IMR-90 (cell line): ENCODE data around the gene CYSRT1. TPM values are rescaled to one million over a fixed set of nuclear protein-coding genes. Genes with fewer than 3 reads are reported as not detected.

Experiments
- ATAC-seq: fragments of 200-7000 bp; cut with Tn5 transposase; 2 replicates; pipeline ENCODE4 v1.9.1; 2020; ENCODE audit warnings: low read depth, mild to moderate bottlenecking, moderate library complexity
- BruUV-seq: library from RNA; stranded (reverse); fragments of 400-500 nt; replicated peaks from 2 replicates; lab custom pipeline; 2021; lab: Mats Ljungman, UMichigan
- CTCF ChIA-PET: fragments of 300-600 bp; formaldehyde crosslinking; extraction: SDS; loops from one replicate; lab custom pipeline; 2021; ENCODE audit warnings: antibody characterized with exemption; lab: Yijun Ruan, JAX
- POLR2A ChIA-PET: fragments of 300-600 bp; sonication (Branson Sonifier 250); formaldehyde crosslinking; loops from one replicate; lab custom pipeline; 2022; ENCODE audit warnings: antibody characterized with exemption; ENCODE audit not compliant: unreplicated experiment; lab: Charles Lee
- DNase-seq: peaks from one replicate; pipeline ENCODE4 v3.0.0; 2013
- H2AFZ ChIP-seq: replicated peaks from 2 replicates; pipeline ENCODE3; 2013; ENCODE audit warnings: low read length, mild to moderate bottlenecking; ENCODE audit not compliant: poor library complexity
- H2AK5ac ChIP-seq: 2 replicates; pipeline ENCODE4 v1.6.1; 2013; ENCODE audit warnings: low read depth, low read length, inconsistent platforms
- H2AK9ac ChIP-seq: replicated peaks from 2 replicates; pipeline ENCODE3; 2013; ENCODE audit warnings: mild to moderate bottlenecking, low read depth, low read length, moderate library complexity; ENCODE audit not compliant: poor library complexity
- H2BK120ac ChIP-seq: 2 replicates; pipeline ENCODE4 v1.6.1; 2013; ENCODE audit warnings: low read depth, low read length, inconsistent platforms
- H2BK15ac ChIP-seq: 3 replicates; pipeline ENCODE4 v1.6.1; 2013; ENCODE audit warnings: low read depth, low read length, inconsistent platforms
- H2BK20ac ChIP-seq: 2 replicates; pipeline ENCODE4 v1.6.1; 2013; ENCODE audit warnings: low read depth, mild to moderate bottlenecking, inconsistent platforms, low read length, moderate library complexity
- H2BK5ac ChIP-seq: 2 replicates; pipeline ENCODE4 v1.6.1; 2013; ENCODE audit warnings: mild to moderate bottlenecking, low read depth, low read length, inconsistent platforms; ENCODE audit not compliant: poor library complexity, severe bottlenecking
- H3K14ac ChIP-seq: replicated peaks from 2 replicates; pipeline ENCODE4 v1.6.1; 2013; ENCODE audit warnings: low read depth, low read length, inconsistent platforms
- H3K18ac ChIP-seq: 2 replicates; pipeline ENCODE4 v1.6.1; 2013; ENCODE audit warnings: low read depth, low read length, control low read depth
- H3K23ac ChIP-seq: 2 replicates; pipeline ENCODE4 v1.6.1; 2013; ENCODE audit warnings: low read depth, low read length, inconsistent platforms
- H3K27ac ChIP-seq: 2 replicates; pipeline ENCODE4 v1.5.1; 2013; ENCODE audit warnings: mild to moderate bottlenecking, control low read depth, low read length; ENCODE audit not compliant: insufficient read depth
- H3K27me3 ChIP-seq: 2 replicates; pipeline ENCODE4 v1.6.1; 2013; ENCODE audit warnings: low read length; ENCODE audit not compliant: control insufficient read depth, insufficient read depth
- H3K36me3 ChIP-seq: 2 replicates; pipeline ENCODE4 v1.6.1; 2013; ENCODE audit warnings: low read length, mixed read lengths; ENCODE audit not compliant: control insufficient read depth, insufficient read depth
- H3K4ac ChIP-seq: 2 replicates; pipeline ENCODE4 v1.6.1; 2013; ENCODE audit warnings: low read depth, low read length, inconsistent platforms
- H3K4me1 ChIP-seq: 2 replicates; pipeline ENCODE4 v1.6.1; 2013; ENCODE audit warnings: low read length, mixed read lengths; ENCODE audit not compliant: control insufficient read depth, insufficient read depth
- H3K4me2 ChIP-seq: 2 replicates; pipeline ENCODE4 v1.6.1; 2013; ENCODE audit warnings: low read depth, mild to moderate bottlenecking, control low read depth, low read length, moderate library complexity
- H3K4me3 ChIP-seq: 2 replicates; pipeline ENCODE4 v1.5.1; 2013; ENCODE audit warnings: low read depth, mild to moderate bottlenecking, control low read depth, low read length, moderate library complexity; ENCODE audit not compliant: insufficient read depth
- H3K56ac ChIP-seq: 2 replicates; pipeline ENCODE4 v1.6.1; 2013; ENCODE audit warnings: low read length, inconsistent platforms; ENCODE audit not compliant: insufficient read depth; ENCODE audit errors: extremely low read depth
- H3K79me1 ChIP-seq, 2 experiments: 2 replicates each; pipeline ENCODE4 v1.6.1; 2013; ENCODE audit warnings: low read length in 2 of 2, inconsistent platforms in 1 of 2, low read depth in 1 of 2
- H3K9ac ChIP-seq: 2 replicates; pipeline ENCODE4 v1.6.1; 2013; ENCODE audit warnings: low read depth, low read length, control low read depth
- H3K9me1 ChIP-seq: 2 replicates; pipeline ENCODE4 v1.6.1; 2013; ENCODE audit warnings: low read length, inconsistent platforms; ENCODE audit not compliant: insufficient read depth
- H3K9me3 ChIP-seq: 2 replicates; pipeline ENCODE4 v1.6.1; 2013; ENCODE audit warnings: low read length; ENCODE audit not compliant: control insufficient read depth, insufficient read depth
- H4K20me1 ChIP-seq: 2 replicates; pipeline ENCODE4 v1.6.1; 2013; ENCODE audit warnings: low read length, inconsistent platforms; ENCODE audit not compliant: insufficient read depth
- H4K5ac ChIP-seq: 2 replicates; pipeline ENCODE4 v1.6.1; 2013; ENCODE audit warnings: mild to moderate bottlenecking, low read depth, low read length, control low read depth
- H4K8ac ChIP-seq, 2 experiments: 2 replicates each; pipeline ENCODE4 v1.6.1; 2013; ENCODE audit warnings: low read depth in 2 of 2, low read length in 2 of 2, control low read depth in 1 of 2, inconsistent platforms in 1 of 2
- H4K91ac ChIP-seq: 2 replicates; pipeline ENCODE4 v1.6.1; 2013; ENCODE audit warnings: low read depth, low read length, inconsistent platforms; ENCODE audit not compliant: insufficient read depth
- CEBPB ChIP-seq: IDR thresholded peaks from 2 replicates; pipeline ENCODE4 v1.6.1; 2012; ENCODE audit warnings: low read depth, low read length, improper control_type of control experiment
- CHD1 ChIP-seq: IDR thresholded peaks from 2 replicates; pipeline ENCODE4 v1.6.1; 2012; ENCODE audit warnings: low read depth, low read length, improper control_type of control experiment
- MXI1 ChIP-seq: IDR thresholded peaks from 2 replicates; pipeline ENCODE4 v1.6.1; 2012; ENCODE audit warnings: low read depth, mild to moderate bottlenecking, low read length, moderate library complexity, borderline replicate concordance
- NFE2L2 ChIP-seq: fragments of 150-350 bp; IDR thresholded peaks from 2 replicates; pipeline ENCODE4 v1.6.1; 2016; ENCODE audit warnings: low read depth, mild to moderate bottlenecking, low read length
- RCOR1 ChIP-seq: IDR thresholded peaks from 2 replicates; pipeline ENCODE4 v1.6.1; 2012; ENCODE audit warnings: mild to moderate bottlenecking, low read length, improper control_type of control experiment; ENCODE audit not compliant: insufficient replicate concordance
- WGBS, 2 experiments: methylation state at CpG; one replicate each; pipeline versions ENCODE4 v1.1.5 to v1.1.7; 2013; ENCODE audit warnings: missing lambda C conversion rate in 2 of 2; ENCODE audit not compliant: insufficient read length in 1 of 2; ENCODE audit errors: extremely low coverage in 2 of 2; 5-methylcytosine and 5-hydroxymethylcytosine counted together
- dilution Hi-C: fragments of 300-500 bp; cut with HindIII; formaldehyde crosslinking; loops from one replicate; pipeline ENCODE4 v1.14.3; 2018; ENCODE audit warnings: low sequenced_read_pairs; ENCODE audit not compliant: unreplicated experiment
- in situ Hi-C: fragments of 300-500 bp; cut with MboI; formaldehyde crosslinking; loops from 3 replicates; pipeline ENCODE4 v1.14.3; 2019; ENCODE audit warnings: low sequenced_read_pairs, inconsistent platforms, mixed read lengths
- intact Hi-C: fragments of 100-400 bp; cut with micrococcal nuclease; formaldehyde crosslinking; loops from 2 replicates; pipeline ENCODE4 v1.10.0; 2022
- polyA plus RNA-seq, 3 experiments: library from polyadenylated mRNA; depleted of rRNA; stranded (reverse); fragments of >200 nt; gene quantifications; 2 replicates each; pipeline ENCODE4 v1.2.3, GENCODE V29; 2012; ENCODE audit warnings: low replicate concordance in 1 of 3
- total RNA-seq: library from RNA; depleted of rRNA; stranded (reverse); fragments of >200 nt; gene quantifications from 2 replicates; pipeline ENCODE4 v1.2.3, GENCODE V29; 2012

The CYSRT1 gene
- total and polyA plus RNA-seq, 2 of the 4 experiments (the other 2 are of a cell fraction) = 0.18 to 0.84 TPM

DNA sequence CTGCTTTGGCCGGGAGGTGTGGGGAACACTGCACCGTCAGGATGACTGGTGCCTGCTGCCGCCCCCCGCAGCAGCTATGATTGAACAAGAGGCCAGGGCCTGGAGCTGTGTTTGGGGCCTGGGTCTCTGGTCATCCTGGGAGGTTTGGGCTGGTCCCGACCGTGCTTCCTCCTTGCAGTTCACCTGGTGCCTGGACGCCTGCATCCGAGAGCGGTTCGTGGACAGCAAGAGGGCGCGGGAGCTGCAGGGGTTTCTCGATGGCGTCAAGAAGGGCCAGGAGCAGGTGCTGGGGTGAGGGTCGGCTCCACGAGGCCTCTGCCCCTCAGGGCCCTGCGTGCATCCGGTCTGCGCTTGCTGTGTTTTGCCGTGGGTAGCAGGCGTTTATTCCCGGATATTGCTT lies 39.1 kb downstream of the CYSRT1 start:
- H4K20me1 ChIP-seq = peaks cover 15% of the 10 kb centered on the region
- no peaks in the 10 kb centered on the region for H3K9me3 ChIP-seq
- H3K56ac ChIP-seq = no peak overlapping the region
- no peak overlapping the region for H3K27ac ChIP-seq
- intact Hi-C loops = no loop called here
- no peak overlapping the region for H2AK9ac ChIP-seq
- TF ChIP-seq CEBPB (no peak), NFE2L2 (no peak), MXI1 (no peak), CHD1 (no peak), RCOR1 (no peak)
- in situ Hi-C loops = no loop called here
- no peak overlapping the region for H3K4me3 ChIP-seq
- H4K91ac ChIP-seq = no peak overlapping the region
- no peak overlapping the region for H3K4me2 ChIP-seq
- H3K4me1 ChIP-seq = peaks cover 7% of the 10 kb centered on the region
- no peak overlapping the region for H2BK15ac ChIP-seq
- H4K5ac ChIP-seq = no peak overlapping the region
- BruUV-seq = no TSS peak
- no peak overlapping the region for H2BK120ac ChIP-seq
- dilution Hi-C loops = no loop called here
- CTCF ChIA-PET = no interaction called here
- POLR2A ChIA-PET = no interaction called here
- DNase-seq = no peak
- H2BK5ac ChIP-seq = no peak overlapping the region
- peaks cover 10 to 41% of the 10 kb centered on the region in 2 experiments for H3K79me1 ChIP-seq
- H4K8ac ChIP-seq = no peak overlapping the region
- H2BK20ac ChIP-seq = no peak overlapping the region
- H3K18ac ChIP-seq = no peak overlapping the region
- H2AFZ ChIP-seq = no peak overlapping the region
- H3K27me3 ChIP-seq = no peaks in the 10 kb centered on the region
- H3K9me1 ChIP-seq = peaks cover 6% of the 10 kb centered on the region
- no peak for ATAC-seq
- no peak overlapping the region for H3K9ac ChIP-seq
- no peak overlapping the region for H3K23ac ChIP-seq
- H3K4ac ChIP-seq = no peak overlapping the region
- WGBS, 2 experiments = 97% methylated on average over 14 of the region's 22 CpGs; no CpG with 5 or more reads in 1 of the 2 experiments
- no peak overlapping the region for H2AK5ac ChIP-seq
- H3K36me3 ChIP-seq = peaks cover 51% of the 10 kb centered on the region
- no peak overlapping the region for H3K14ac ChIP-seq
